HG03139 (cell line): ENCODE data around the gene SH2D3A.
A peak's percentile ranks its signal among the peaks of the same experiment; 100 is the strongest.
"Not testable (repeated sequence)": the region's sequence is repeated elsewhere in the genome, so short reads cannot be mapped to it uniquely, and the experiment has no call there.

Experiments used
- ATAC-seq: cut with Tn5 transposase; IDR thresholded peaks from one replicate; pipeline ENCODE4 v1.9.1; 2021; ENCODE audit not compliant: unreplicated experiment

Gene SH2D3A

DNA sequence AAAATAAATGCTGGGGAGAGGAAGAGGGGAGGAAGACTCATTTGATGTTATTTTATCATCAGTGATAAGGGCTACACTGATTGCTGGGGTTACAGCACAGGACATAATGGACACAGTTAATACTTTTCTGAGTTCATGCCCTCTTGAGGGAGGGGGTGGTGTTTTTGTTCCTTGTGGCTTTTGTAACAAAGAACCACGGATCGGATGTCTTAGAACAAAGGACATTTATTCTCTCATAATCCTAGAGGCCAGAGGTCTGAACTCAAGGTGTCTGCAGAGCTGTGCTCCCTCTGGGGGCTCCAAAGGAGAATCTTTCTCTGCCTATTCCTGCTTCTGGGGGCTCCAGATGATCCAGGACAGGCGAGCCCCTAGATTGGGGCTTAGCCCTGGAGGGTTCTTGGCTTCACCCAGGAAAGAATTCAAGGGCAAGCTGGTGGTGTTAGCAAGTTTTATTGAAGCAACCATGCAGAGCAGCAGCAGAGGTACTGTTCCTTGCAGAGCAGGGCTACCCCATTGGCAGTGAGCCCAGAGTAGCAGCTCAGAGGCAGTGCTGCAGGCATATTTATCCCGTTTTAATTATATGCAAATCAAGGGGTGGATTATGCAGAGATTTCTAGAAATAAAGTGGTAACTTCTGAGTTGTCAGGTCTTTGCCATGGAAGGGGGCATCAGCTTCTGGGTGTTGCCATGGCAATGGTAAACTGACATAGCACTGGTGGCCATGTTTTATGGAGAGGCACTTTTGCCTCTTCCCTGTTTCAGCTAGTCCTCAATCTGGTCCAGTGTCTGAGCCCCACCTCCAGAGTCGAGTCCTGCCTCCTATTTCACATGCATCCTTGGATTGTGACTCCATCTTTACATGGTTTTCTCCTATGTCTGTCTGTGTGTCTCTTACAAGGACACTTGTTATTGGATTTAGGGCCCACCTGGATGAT is 23.2 kb upstream of the SH2D3A start:
- no peak for ATAC-seq

DNA sequence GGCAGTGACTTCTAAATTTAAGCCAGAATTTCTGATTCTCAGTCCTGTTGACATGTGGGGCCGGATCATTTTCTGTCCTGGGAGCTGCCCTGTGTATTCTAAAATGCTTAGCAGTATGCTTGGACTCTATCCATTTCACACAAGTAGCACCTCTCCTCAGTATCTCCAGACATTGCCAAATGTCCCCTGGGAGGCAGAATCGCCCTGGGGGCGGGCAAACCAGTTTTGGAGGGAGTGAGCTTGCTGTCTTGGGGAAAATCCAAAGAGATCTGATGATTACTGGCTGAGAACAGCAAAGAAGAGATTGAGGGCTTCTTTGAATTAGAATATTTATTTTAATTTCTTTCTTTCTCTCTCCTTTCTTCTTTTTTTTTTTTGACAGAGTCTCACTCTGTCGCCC is 21.7 kb upstream of the SH2D3A start:
- no peak for ATAC-seq

DNA sequence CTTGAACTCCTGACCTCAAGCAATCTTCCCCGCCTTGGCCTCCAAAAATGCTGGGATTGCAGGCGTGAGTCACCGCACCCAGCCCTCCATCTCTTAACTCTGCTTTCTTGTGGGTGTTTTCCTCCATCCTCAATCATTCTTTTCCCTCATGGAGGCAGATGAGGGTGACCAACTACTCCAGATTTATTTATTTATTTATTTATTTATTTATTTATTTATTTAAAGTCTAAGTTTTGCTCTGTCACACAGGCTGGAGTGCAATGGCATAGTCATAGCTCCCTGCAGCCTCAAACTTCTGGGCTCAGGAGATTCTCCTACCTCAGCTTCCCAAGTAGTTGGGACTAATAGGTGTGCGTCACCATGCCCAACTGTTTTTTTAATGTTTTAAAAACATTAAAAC is 20.2 kb upstream of the SH2D3A start:
- ATAC-seq: no peak

DNA sequence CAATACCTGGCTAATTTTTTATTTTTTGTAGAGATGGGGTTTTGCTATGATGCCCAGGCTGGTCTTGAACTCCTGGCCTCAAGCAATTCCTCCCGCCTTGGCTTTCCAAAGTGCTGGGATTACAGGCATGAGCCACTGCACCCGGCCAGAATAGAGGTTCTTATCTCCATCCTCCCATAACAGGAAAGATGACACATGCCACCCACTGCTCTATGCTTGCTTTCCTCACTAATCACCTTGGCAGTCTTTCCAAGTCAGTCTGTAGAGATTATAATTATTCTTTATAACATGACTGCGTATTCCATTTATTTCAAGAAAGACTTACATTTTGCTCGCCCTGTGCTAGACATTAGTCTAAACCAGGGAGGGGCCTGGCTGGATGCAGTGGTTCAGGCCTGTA is 12.0 kb upstream of the SH2D3A start:
- ATAC-seq: no peak

DNA sequence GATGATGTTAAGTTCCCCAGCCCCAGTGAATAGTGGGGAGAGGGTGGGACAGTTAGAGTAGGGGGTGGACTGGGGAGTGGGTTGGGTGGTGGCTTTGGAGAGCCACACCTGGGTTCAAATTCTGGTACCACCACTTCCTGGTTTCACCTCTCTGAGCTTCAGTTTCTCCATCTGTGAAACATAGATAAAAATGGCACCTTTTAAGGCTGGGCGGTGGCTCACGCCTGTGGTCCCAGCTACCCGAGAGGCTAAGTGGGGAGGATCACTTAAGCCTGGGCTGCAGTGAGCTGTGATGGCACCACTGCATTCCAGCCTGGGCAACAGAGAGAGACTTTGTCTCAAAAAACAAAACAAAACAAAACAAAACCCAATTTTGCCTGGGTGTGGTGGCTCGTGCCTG is 11.2 kb upstream of the SH2D3A start:
- ATAC-seq: no peak

DNA sequence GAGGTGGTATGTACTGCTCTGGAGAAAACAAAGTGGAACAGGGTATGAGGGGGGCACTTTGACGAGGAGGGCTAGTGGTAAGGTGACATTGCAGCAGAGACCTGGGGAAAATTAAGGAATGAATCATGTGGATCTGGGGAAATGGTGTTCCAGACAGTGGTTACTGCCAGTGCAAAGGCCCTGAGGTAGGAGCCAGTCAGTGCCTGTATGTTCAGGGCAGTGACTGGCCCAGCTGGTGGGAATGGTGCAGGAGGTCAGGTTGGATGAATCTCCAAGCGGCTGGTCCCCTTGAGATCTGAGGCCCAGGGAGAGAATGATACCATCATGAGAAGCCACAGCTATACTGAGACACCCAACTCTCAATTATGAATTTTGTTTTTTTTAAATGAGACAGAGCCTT is 10.2 kb upstream of the SH2D3A start:
- no peak for ATAC-seq

DNA sequence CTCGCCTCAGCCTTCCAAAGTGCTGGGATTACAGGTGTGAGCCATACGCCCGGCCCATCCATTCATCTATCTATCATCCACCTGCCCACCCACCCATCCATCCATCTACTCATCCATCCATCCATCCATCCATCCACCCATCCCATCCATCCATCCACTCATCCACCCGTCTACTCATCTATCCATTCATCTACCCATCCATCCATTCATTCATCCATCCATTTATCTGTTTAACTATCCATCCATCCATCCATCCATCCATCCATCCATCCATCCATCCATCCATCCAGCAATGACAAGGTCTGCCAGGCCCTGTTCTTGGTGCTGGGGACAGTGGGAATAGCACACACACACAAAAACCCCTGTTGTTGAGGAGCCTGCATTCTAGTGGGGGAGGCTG is 9.8 kb upstream of the SH2D3A start:
- no peak for ATAC-seq

DNA sequence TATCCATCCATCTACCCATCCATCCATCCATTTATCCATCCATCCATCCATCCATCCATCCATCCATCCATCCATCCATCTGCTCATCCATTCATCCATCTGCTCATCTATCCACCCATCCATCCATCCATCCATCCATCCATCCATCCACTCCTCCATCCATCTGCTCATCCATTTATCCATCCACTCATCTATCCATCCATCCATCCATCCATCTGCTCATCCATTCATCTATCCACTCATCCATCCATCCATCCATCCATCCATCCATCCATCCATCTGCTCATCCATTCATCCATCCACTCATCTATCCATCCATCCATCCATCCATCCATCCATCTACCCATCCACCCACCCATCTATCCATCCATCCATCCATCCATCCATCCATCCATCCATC is 8.8 kb upstream of the SH2D3A start:
- not testable (repeated sequence) for ATAC-seq

DNA sequence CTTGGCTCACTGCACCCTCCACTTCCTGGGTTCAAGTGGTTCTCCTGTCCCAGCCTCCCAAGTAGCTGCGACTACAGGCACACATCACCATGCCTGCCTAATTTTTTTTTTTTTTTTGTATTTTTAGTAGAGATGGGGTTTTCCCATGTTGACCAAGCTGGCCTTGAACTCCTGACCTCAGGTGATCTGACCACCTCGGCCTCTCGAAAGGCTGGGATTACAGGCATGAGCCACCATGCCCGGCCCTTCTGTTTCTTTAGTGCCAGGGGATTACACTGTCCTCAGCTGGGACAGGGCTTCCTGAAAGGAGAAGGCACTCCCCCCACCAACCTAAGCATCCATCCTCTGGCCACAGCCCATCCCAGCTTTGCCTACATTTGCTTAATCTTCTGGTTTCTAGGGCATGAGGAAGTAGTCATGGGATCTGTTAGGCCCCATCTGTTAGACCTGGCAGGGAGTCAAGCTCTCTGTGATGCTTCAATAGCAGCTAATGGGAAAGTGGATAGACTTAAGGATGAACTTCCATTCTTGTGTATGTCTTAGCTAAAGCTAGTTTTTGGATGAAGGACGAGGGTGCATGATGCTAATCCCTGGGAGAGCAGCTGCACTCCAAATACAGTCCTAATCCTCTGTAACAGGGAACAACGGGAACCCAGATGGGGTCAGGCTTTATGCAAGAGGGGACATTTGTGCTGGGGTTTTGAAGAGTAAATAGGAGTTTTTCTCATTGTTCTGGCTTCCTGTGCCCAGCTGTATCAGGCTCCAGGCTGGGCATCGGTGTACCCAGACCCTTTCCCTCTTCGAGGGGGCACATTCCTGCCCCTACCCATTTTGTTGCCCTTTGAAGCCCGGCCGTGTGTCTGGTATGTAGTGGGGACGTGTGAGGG is 7.8 kb upstream of the SH2D3A start:
- no peak for ATAC-seq

DNA sequence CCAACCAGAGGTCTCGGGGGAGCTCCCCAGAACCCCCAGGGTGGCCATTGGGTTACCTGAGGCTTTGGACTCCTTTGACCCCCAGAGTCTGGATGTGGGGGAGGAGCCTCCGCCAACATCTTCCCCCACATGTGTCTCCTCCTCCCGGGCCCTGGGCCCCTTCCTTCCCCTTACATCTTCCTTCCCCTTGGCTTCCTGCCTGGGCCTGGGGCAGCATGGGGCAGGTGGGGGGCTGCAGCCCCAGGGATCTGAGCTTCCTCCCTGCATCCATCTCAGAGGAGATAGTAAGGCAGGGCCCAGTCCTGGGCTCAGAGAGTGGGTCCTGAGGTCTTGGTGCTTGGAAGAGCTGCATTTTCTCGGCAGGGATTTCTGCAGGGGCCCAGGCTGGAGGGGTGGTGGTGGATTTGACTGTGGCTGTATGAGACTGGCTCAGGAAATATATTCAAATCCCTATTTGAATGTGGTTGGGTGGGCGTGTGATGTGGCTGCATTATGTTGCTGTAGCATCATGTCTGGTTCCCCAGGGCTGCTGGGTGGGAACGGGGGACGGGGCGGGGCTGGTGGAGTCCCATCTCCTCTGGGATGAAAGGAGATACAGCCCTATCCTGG is 6.2 kb upstream of the SH2D3A start:
- no peak for ATAC-seq

DNA sequence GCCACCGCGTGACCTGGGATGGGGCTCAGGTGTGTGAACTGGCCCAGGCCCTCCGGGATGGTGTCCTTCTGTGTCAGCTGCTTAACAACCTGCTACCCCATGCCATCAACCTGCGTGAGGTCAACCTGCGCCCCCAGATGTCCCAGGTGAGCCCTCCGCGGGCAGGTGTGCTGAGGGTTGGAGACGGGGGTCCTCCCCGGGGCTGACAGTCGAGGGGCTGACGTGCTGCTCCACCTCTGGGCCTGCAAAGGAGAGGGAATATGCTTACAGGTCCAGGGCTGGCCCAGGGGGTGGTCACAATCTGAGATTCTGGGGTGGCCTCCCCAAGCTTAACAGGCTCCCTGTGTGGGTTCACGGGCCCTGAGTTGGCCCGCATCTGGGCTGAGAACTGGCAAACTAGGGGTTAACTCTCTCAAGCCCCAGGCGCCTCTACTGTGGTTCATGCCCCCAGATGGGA is 5.7 kb upstream of the SH2D3A start:
- ATAC-seq: no peak

DNA sequence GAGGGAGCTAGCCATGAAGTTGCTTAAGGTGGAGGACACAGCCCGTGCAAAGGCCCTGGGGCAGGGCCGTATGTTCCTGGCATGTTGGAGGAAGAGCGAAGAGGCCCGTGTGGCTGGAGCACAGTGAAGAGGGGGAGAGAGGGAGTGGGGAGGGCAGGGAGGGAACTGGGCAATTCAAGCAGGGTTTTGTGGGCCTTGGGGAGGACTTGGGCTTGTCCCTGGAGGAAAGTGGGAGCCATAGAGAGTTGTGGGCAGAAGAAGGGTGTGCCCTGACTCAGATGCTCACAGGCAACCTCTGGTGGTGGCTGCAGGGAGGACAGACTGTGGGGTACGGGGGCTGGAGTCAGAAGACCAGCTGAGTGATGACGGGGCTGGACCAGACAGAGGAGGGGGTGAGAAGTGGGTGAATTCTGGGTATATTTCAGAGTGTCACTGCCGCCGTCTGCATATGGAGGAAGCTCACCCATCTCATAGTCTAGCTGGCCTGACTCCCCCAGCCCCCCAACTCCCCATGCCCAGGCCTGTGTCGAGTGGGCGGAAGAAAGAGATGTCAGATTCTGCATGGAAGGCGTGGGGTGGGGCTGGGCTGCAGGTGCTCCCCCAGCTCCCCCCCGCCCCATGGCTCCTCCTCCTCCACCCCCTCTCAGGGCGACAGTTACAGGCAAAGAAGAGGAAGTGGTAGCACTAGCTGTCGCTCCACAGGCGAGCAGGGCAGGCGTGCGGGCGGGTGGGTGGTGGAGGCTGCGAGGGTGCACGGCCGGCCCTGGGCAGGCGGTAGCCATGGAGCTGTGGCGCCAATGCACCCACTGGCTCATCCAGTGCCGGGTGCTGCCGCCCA is 5.0 kb upstream of the SH2D3A start, which contains the start of gene VAV1:
Gene VAV1, plus strand, starts transcription at position 681 of the 838 bp plus-strand sequence. Its CDS starts 100 bp downstream, at position 781.
- no peak for ATAC-seq

DNA sequence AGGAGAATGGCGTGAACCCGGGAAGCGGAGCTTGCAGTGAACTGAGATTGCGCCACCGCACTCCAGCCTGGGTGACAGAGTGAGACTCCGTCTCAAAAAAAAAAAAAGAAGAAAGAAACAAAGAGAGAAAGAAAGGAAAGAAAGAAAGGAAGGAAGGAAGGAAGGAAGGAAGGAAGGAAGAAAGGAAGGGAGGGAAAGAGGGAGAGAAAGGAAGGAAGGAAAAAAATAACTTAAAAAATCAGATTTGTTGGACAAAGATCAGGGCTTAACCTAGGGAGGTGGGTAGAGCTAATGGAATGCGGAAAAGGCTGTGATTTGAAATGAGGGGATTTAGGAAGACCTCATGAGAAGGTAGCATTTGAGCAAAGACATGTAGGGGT is 4.4 kb upstream of the SH2D3A start:
- not testable (repeated sequence) for ATAC-seq

DNA sequence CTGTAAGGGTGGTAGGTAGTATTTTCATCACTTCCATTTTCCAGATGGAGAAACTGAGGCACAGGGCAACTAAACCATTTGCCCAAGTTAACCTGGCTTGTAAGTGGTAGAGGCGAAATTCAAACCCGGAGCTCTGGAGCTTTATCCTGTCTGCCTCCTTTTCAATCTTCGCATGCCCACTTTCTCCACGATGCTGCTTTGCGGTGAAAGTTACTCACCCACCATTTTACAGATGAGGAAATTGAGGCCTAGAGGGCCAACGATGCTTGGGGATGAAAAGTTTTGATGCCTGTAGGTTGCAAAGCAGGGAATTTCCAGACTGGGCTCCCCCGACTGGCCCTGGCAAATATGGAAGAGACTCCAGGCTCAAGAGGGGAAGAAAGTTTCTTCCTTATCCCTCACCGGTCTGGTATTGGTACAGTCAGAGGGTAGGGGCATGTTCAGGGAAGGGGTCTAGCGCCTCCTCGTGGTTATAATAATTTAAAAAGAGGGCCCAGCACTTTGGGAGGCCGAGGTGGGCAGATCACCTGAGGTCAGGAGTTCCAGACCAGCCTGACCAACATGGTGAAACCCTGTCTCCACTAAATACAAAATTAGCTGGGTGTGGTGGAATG is 1.9 kb upstream of the SH2D3A start:
- ATAC-seq: no peak

DNA sequence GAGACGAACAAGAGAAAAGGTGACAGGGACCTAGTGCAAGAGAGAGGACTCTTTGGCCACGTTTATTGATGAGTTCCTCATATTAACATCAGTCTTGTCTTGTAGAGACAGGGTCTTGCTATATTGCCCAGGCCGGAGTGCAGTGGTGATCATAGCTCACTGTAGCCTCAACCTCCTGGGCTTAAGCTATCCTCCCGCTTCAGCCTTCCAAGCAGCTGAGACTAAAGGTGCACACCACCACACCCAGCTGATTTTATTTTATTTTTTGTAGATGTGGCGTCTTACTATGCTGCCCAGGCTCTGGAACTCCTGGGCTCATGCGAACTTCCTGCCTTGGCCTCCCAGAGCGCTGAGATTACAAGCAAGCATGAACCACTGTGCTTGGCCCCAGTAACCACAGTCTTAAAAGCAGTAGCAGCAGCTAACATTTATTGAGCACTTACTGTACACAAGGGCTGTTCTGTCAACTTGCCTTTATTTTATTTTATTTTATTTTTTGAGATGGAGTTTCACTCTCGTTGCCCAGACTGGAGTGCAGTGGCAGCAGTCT is 1.1 kb upstream of the SH2D3A start:
- ATAC-seq: no peak

DNA sequence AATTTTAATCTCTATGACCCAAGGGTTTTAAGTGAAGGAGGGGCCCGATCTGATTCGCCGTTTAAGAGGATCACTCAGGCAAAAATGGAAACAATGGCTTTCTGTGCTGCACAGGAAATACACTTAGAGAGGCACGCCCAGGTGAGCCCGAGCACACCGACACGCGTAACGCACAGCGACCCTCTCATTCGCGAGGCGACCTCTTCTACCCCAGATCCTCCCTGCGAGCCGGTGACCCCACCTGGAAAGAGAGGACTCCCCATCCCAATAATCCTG is 216 bp downstream of the SH2D3A start:
- peak; percentile 12 for ATAC-seq

DNA sequence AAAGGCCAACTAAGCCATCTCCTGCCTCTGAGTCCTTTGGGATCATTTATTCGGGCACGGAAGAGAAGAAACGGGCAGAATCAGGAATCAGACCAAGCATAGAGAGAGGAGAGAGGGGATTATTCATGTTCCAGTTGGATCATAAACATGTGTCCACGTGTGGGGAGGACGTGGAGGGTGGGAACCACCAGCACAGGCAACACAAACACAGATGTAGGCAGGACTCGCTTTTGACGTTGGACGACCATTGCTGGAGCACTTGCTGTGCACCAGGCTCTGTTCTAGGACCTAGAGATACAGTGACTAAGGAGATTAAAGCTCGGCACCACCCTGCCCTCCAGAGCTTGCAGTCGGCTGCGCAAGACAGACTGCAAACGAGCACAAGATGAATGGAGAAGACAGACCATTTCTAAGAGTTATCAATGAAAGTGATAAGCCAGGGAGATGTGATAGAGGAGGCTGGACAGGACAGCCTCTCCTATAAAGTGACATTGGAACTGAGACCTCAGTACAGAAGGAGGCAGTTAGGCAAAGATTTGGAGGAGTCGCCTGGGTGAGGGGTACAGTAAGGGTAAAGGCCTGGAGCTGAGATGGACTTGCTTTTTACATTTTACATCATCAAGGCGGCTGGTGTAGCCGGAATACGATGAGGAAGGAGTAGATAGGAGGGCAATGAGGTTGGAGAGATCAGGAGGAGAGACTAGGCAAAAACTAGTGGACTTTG is 716 bp downstream of the SH2D3A start:
- no peak for ATAC-seq

DNA sequence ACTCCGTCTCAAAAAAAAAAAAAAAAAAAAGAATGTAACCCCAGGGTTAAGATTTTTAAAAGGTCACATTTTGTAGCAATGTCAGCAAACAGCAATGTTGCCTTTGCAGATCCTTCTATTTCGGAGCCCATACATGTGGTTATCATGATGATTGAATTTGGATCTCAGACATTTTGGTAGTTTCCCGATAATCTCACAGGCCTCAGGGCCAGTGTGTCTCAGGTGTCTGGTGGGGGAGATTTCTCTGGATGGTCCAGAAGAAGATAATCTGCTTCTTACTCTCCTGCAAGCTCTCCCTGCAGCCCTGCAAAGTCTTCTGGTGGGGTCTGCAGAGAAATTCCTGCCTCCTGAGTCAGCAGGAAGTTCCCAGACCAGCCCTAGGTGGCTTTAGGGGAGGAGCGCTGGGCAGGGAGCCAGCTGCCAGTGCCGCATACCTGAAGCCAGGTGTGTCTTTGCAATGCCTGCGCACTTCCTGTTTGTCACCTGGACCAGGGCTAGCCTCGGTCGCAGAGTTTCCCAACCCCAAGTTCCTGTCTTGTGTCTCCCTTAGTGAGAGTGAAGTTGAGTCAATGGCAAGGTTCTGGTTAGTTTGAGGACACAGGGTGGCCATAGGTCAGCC is 1.4 kb downstream of the SH2D3A start:
- no peak for ATAC-seq

DNA sequence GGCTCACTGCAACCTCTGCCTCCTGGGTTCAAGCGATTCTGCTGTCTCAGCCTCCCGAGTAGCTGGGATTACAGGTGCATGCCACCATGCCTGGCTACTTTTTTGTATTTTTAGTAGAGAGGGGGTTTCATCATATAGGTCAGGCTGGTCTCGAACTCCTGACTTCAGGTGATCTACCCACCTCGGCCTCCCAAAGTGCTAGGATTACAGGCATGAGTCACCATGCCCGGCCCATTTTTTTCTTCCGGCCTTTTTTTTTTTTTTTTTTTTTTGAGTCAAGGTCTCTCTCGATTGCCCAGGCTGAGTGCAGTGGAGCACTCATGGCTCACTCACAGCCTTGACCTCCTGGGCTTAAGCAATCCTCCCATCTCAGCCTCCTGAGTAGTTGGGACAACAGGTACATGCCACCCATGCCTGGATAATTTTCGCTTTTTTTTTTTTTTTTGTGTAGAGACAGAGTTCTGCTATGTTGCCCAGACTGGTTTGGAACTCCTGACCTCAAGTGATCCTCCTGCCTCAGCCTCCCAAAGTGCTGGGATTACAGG is 4.9 kb downstream of the SH2D3A start:
- not testable (repeated sequence) for ATAC-seq
